ENCODE data around the gene P2RY6. TPM values are rescaled to one million over a fixed set of nuclear protein-coding genes. Genes with fewer than 3 reads are reported as not detected.

P2RY6 gene
- total and polyA plus RNA-seq, 2 of the 8 experiments (the other 6 are each of a cell fraction or from before 2014, with no cell fraction given): 0.15 TPM; not detected in 1

- no peak for TF ChIP-seq ATF3 (IDR thresholded peaks at IDR 0.05; ENCODE audit: insufficient read depth, low read depth, low read length)
- peak; percentile 45 for TF ChIP-seq EZH2 (IDR thresholded peaks at IDR 0.05; ENCODE audit: low read depth, low read length, severe bottlenecking)
- TF ChIP-seq NRF1 (IDR thresholded peaks at IDR 0.05; ENCODE audit: low read depth, low read length): no peak
- no peak for TF ChIP-seq CEBPB (IDR thresholded peaks at IDR 0.05; ENCODE audit: low read depth, low read length)
- TF ChIP-seq MAX (IDR thresholded peaks at IDR 0.05): no peak; the same call in 1 of the 2 replicates
- TF ChIP-seq ATF2 (IDR thresholded peaks at IDR 0.05; ENCODE audit: low read length): no peak
- no peak for TF ChIP-seq RXRA (IDR thresholded peaks at IDR 0.05; ENCODE audit: insufficient read depth, low read depth, low read length)
- TF ChIP-seq JUN (IDR thresholded peaks at IDR 0.05; ENCODE audit: low read depth, low read length): no peak
- no peak for TF ChIP-seq KDM1A (IDR thresholded peaks at IDR 0.05; ENCODE audit: borderline replicate concordance, low read length)
- no peak for TF ChIP-seq SRF (IDR thresholded peaks at IDR 0.05; ENCODE audit: low read depth, low read length)
- TF ChIP-seq HDAC6 (IDR thresholded peaks at IDR 0.05; ENCODE audit: low read depth, low read length): no peak
- peak in 1 of 2 experiments; percentile 33; a peak in 1 of 3 replicates for TF ChIP-seq POLR2A (IDR thresholded peaks at IDR 0.05; ENCODE audit: control extremely low read depth in 1 of 2, low read depth in 2 of 2, low read length in 2 of 2)
Measured at GRCh38 chr11:73308961-73309919, 37.1 kb downstream of the P2RY6 start (continued).

All from H1 (cell line).